ENCODE data around the gene MTAP. TPM values are rescaled to one million over a fixed set of nuclear protein-coding genes. Genes with fewer than 3 reads are reported as not detected.

Gene MTAP
- total RNA-seq, 1 experiment from 2014 or later: 139 TPM

DNA sequence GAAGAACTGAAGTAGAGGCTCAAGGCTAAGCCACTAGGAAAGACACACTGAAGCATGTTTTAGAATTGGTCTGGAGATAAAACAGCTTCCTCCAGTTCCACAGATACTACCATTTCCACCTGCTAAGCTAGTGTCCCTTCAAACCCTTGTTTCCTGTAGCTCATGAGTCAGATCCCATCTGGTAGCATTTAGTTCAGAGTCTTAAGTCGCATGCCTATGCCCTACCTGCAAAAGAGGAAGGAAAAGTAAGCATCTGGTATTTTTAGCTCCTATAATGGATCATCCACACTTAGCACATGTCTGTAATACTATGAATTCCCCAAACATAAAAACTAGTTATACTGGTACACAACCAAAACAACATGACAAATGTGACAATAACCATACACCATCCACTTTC is 99.7 kb downstream of the MTAP start:
- Mint-ChIP-seq H3K9me3 (ENCODE audit: low read depth, unreplicated experiment) (peaks cover 12% of the 10 kb centered on the region), H3K36me3 (ENCODE audit: insufficient read depth, unreplicated experiment) (peaks cover 20% of the 10 kb centered on the region), H3K27ac (ENCODE audit: unreplicated experiment) (no peak overlapping the region), H3K27me3 (ENCODE audit: unreplicated experiment) (no peaks in the 10 kb centered on the region), H3K4me1 (ENCODE audit: low read depth, unreplicated experiment) (no peaks in the 10 kb centered on the region), H3K4me3 (ENCODE audit: low read depth, unreplicated experiment) (no peak overlapping the region)
- CTCF ChIA-PET: no interaction called here
- DNase-seq: no peak
- BruUV-seq (replicated peaks): no TSS peak
- intact Hi-C loops (cut with micrococcal nuclease; ENCODE audit: unreplicated experiment): no loop called here
- TF ChIP-seq, protein P1, sequence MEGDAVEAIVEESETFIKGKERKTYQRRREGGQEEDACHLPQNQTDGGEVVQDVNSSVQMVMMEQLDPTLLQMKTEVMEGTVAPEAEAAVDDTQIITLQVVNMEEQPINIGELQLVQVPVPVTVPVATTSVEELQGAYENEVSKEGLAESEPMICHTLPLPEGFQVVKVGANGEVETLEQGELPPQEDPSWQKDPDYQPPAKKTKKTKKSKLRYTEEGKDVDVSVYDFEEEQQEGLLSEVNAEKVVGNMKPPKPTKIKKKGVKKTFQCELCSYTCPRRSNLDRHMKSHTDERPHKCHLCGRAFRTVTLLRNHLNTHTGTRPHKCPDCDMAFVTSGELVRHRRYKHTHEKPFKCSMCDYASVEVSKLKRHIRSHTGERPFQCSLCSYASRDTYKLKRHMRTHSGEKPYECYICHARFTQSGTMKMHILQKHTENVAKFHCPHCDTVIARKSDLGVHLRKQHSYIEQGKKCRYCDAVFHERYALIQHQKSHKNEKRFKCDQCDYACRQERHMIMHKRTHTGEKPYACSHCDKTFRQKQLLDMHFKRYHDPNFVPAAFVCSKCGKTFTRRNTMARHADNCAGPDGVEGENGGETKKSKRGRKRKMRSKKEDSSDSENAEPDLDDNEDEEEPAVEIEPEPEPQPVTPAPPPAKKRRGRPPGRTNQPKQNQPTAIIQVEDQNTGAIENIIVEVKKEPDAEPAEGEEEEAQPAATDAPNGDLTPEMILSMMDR (IDR thresholded peaks at IDR 0.05; ENCODE audit: unreplicated experiment): no peak

DNA sequence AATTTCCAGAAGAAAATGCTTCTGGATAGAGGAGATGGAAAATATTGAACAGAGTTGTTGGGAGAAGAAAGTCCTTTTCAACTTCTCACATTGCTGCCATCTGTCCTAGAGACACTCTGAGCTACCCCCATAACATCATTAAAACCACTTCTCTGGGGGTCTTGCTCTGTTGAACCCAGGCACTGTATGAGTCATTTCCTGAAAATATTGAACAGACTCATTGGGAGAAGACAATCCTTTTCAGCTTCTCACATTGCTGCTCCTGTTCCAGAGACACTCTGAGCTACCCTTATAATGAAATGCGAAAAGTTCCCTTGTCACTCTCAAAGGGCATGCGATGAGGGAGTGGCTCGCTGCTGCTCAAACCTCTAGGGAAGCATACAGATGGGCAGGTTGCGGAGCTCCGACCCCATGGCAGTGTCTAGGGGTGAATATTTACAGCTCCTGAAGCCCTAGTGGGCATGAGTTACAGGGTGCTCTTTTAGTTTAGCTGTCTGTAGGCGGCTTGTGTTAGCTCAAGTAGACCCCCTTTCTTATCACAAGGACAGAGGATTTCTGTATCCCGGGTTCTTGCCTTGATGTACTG is 101.0 kb downstream of the MTAP start:
- Mint-ChIP-seq H3K4me1 (ENCODE audit: low read depth, unreplicated experiment) (no peaks in the 10 kb centered on the region), H3K27me3 (ENCODE audit: unreplicated experiment) (no peaks in the 10 kb centered on the region), H3K9me3 (ENCODE audit: low read depth, unreplicated experiment) (peaks cover 12% of the 10 kb centered on the region), H3K36me3 (ENCODE audit: insufficient read depth, unreplicated experiment) (peaks cover 20% of the 10 kb centered on the region), H3K27ac (ENCODE audit: unreplicated experiment) (no peak overlapping the region), H3K4me3 (ENCODE audit: low read depth, unreplicated experiment) (no peak overlapping the region)
- BruUV-seq (replicated peaks): no TSS peak
- TF ChIP-seq, protein P1 (IDR thresholded peaks at IDR 0.05; ENCODE audit: unreplicated experiment): no peak
- CTCF ChIA-PET: interaction anchor here (0.9 kb wide), 1 partner anchor 30 kb away, joined by 3 read pairs; no protein-coding TSS in a partner anchor
- intact Hi-C loops (cut with micrococcal nuclease; ENCODE audit: unreplicated experiment): no loop called here
- no peak for DNase-seq

DNA sequence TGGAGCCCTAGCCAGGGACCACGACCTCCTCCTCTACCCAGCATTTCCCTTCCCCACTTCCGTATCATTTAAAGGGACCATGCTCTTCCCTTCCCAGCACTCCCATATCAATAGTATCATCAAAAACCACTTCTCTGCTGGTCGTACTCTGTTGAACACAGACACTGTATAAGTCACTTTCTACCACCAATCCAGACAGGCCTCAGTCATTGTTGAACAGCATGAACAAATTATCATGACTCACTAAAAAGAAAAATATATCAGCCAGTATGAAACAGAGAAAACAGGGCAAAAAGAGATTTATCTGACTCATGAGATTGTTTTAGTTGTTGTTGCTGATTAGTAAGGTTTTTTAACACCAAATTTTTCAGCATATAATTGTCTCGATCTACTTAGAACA is 101.9 kb downstream of the MTAP start:
- Mint-ChIP-seq H3K27ac (ENCODE audit: unreplicated experiment) (no peak overlapping the region), H3K4me3 (ENCODE audit: low read depth, unreplicated experiment) (no peak overlapping the region), H3K9me3 (ENCODE audit: low read depth, unreplicated experiment) (peaks cover 9% of the 10 kb centered on the region), H3K27me3 (ENCODE audit: unreplicated experiment) (no peaks in the 10 kb centered on the region), H3K36me3 (ENCODE audit: insufficient read depth, unreplicated experiment) (peaks cover 20% of the 10 kb centered on the region), H3K4me1 (ENCODE audit: low read depth, unreplicated experiment) (no peaks in the 10 kb centered on the region)
- intact Hi-C loops (cut with micrococcal nuclease; ENCODE audit: unreplicated experiment): no loop called here
- DNase-seq: no peak
- no TSS peak for BruUV-seq (replicated peaks)
- TF ChIP-seq, protein P1 (IDR thresholded peaks at IDR 0.05; ENCODE audit: unreplicated experiment): no peak
- CTCF ChIA-PET: interaction anchor here (0.9 kb wide), 1 partner anchor 31 kb away, joined by 3 read pairs; no protein-coding TSS in a partner anchor

DNA sequence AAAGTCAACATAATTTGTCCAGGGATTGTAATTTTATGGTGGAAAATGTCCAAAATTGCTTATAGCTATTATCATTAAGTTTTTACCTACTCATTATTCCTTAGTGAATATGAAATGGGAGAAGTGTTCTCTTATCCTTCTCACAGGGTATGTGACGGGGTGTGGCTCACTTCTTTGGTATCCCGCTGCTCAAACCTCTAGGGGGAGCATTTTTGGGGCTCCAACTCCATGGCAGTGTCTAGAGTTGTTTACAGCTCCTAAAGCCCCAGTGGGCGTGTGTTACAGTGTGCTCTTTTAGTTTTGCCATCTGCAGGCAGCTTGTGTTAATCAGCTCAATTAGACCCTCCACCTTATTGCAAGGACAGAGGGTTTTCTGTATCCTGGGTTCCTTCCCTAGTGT is 102.3 kb downstream of the MTAP start:
- Mint-ChIP-seq H3K9me3 (ENCODE audit: low read depth, unreplicated experiment) (peaks cover 9% of the 10 kb centered on the region), H3K27ac (ENCODE audit: unreplicated experiment) (no peak overlapping the region), H3K36me3 (ENCODE audit: insufficient read depth, unreplicated experiment) (peaks cover 20% of the 10 kb centered on the region), H3K4me3 (ENCODE audit: low read depth, unreplicated experiment) (no peak overlapping the region), H3K4me1 (ENCODE audit: low read depth, unreplicated experiment) (no peaks in the 10 kb centered on the region), H3K27me3 (ENCODE audit: unreplicated experiment) (no peaks in the 10 kb centered on the region)
- no peak for DNase-seq
- intact Hi-C loops (cut with micrococcal nuclease; ENCODE audit: unreplicated experiment): no loop called here
- TF ChIP-seq, protein P1 (IDR thresholded peaks at IDR 0.05; ENCODE audit: unreplicated experiment): no peak
- BruUV-seq (replicated peaks): no TSS peak
- CTCF ChIA-PET: interaction anchor here (0.9 kb wide), 1 partner anchor 15 kb away, joined by 3 read pairs; no protein-coding TSS in a partner anchor
